Uterus (tissue), 4 donors: Measurements from ENCODE around the gene PPP1R3F. TPM values are rescaled to one million over a fixed set of nuclear protein-coding genes. Genes with fewer than 3 reads are reported as not detected.

Experiments
- DNase-seq, 2 donors: peaks; one replicate each; pipeline ENCODE4 v3.0.0-alpha.2; 2019 to 2020
- H3K27ac ChIP-seq, 2 donors: fragments of 200-600 bp; sonication (generic); 1 replicate in 1 of 2; 2 replicates in 1 of 2; pipeline ENCODE4 v1.5.1; 2016 to 2018
- H3K27me3 ChIP-seq, 2 donors: fragments of 200-600 bp; sonication (generic); one replicate each; pipeline ENCODE4 v1.5.1; 2018 to 2019; ENCODE audit warnings: control low read depth in 1 of 2
- H3K36me3 ChIP-seq, 2 donors: fragments of 200-600 bp; sonication (generic); one replicate each; pipeline ENCODE4 v1.5.1; 2019; ENCODE audit warnings: control low read depth in 1 of 2
- H3K4me1 ChIP-seq, 2 donors: fragments of 200-600 bp; sonication (generic); one replicate each; pipeline ENCODE4 v1.5.1; 2018 to 2019; ENCODE audit warnings: control low read depth in 1 of 2
- H3K4me3 ChIP-seq, 2 donors: fragments of 200-600 bp; sonication (generic); 1 replicate in 1 of 2; 2 replicates in 1 of 2; pipeline ENCODE4 v1.5.1; 2018 to 2019; ENCODE audit warnings: mild to moderate bottlenecking in 1 of 2
- H3K9me3 ChIP-seq, 2 donors: fragments of 200-600 bp; sonication (generic); one replicate each; pipeline ENCODE4 v1.5.1; 2019; ENCODE audit warnings: control low read depth in 1 of 2
- POLR2A ChIP-seq, 2 donors: fragments of 450-650 bp; IDR thresholded peaks; one replicate each; pipeline ENCODE4 v1.6.1; 2016; ENCODE audit warnings: antibody characterized with exemption in 2 of 2, mild to moderate bottlenecking in 1 of 2, moderate library complexity in 1 of 2
- intact Hi-C: fragments of 100-400 bp; cut with DNase I; formaldehyde crosslinking; loops from one replicate; pipeline ENCODE4 v1.15.1; 2023; ENCODE audit warnings: low total_unique reads
- total RNA-seq, 4 donors: library from RNA; depleted of rRNA in 3 of 4; stranded (reverse); fragments of >200 nt in 3 of 4; gene quantifications; one replicate each; pipeline versions ENCODE4 v1.1.0 to v1.2.4, GENCODE V29; 2014 to 2023
- TF ChIP-seq, protein P1 (sequence below), 4 experiments: fragments of 200-600 bp in 2 of 4; fragments of 450-650 bp in 2 of 4; sonication (generic) in 2 of 4; IDR thresholded peaks; one replicate each; pipeline ENCODE4 v1.5.1; 2016 to 2019; ENCODE audit warnings: antibody characterized with exemption in 4 of 4, mild to moderate bottlenecking in 2 of 4, moderate library complexity in 1 of 4
- donor health status: DM: yes; HTN: yes; CAD: no.

The PPP1R3F gene
- total RNA-seq, 4 donors from 2014 or later, result 3.3 to 16.5 (median 8.0) TPM

DNA sequence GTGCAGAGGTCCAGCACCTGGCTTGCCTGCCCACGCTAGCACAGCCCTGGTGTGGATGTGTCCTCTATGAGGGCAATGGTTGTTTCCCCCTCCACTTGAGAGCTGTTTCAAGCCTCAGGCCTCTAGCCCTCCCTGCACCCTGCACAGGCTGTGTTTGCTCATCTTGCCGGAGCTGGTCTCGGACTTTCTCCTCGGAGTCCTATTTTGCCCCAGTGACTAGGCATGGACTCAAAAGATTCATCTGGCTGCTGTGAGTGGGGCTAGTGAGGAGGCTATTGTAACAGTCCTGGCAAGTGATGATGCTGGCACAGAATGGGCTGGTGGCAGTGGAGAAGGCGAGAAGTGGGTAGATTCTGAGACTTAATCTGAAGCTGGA is 10.9 kb upstream of the PPP1R3F start:
- no peak for DNase-seq
- TF ChIP-seq, protein P1, sequence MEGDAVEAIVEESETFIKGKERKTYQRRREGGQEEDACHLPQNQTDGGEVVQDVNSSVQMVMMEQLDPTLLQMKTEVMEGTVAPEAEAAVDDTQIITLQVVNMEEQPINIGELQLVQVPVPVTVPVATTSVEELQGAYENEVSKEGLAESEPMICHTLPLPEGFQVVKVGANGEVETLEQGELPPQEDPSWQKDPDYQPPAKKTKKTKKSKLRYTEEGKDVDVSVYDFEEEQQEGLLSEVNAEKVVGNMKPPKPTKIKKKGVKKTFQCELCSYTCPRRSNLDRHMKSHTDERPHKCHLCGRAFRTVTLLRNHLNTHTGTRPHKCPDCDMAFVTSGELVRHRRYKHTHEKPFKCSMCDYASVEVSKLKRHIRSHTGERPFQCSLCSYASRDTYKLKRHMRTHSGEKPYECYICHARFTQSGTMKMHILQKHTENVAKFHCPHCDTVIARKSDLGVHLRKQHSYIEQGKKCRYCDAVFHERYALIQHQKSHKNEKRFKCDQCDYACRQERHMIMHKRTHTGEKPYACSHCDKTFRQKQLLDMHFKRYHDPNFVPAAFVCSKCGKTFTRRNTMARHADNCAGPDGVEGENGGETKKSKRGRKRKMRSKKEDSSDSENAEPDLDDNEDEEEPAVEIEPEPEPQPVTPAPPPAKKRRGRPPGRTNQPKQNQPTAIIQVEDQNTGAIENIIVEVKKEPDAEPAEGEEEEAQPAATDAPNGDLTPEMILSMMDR (IDR thresholded peaks at IDR 0.05), result no peak
- TF ChIP-seq POLR2A (IDR thresholded peaks at IDR 0.05), result no peak
- Histone ChIP-seq H3K4me3 (no peak overlapping the region), H3K36me3 (no peaks in the 10 kb centered on the region), H3K9me3 (no peaks in the 10 kb centered on the region), H3K4me1 (no peaks in the 10 kb centered on the region), H3K27me3 (no peaks in the 10 kb centered on the region), H3K27ac (no peak overlapping the region)
- intact Hi-C loops, result no loop called here

DNA sequence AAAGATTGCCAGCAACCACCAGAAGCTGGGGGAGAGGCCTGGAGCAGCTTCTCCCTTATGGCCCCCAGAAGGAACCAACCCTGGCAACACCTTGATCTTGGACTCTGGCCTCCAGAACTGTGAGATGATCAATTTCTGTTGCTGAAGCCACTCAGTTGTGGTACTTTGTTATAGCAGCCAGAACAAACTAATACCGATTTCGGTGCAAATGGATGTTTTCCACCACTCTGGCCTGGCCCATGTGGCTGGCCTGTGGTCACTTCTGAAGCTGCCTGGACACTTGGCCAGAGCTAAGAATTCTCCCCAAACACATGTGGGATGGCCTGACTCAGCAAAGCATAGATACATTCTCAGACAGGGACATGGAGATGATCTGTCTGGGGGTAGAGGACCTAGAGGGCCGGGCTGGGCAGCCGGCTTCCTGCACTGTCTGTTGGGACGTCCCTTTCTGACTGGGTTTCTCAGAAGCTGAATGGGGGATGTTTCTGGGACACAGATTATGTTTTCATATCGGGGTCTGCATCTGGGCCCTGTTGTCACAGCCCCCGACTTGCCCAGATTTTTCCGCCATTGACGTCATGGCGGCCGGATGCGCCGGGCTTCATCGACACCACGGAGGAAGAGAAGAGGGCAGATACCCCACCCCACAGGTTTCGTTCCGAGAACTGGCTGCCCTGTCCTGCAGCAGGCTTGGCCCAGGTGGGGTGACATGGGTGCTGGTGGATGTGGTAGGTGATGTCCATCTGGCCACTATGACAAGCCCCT is 9.2 kb upstream of the PPP1R3F start:
- Histone ChIP-seq H3K27ac (no peak overlapping the region), H3K9me3 (no peaks in the 10 kb centered on the region), H3K4me3 (no peak overlapping the region), H3K4me1 (no peaks in the 10 kb centered on the region), H3K36me3 (no peaks in the 10 kb centered on the region), H3K27me3 (no peaks in the 10 kb centered on the region)
- no peak for DNase-seq
- no peak for TF ChIP-seq POLR2A (IDR thresholded peaks at IDR 0.05)
- TF ChIP-seq, protein P1 (IDR thresholded peaks at IDR 0.05), result no peak
- intact Hi-C loops, result no loop called here

DNA sequence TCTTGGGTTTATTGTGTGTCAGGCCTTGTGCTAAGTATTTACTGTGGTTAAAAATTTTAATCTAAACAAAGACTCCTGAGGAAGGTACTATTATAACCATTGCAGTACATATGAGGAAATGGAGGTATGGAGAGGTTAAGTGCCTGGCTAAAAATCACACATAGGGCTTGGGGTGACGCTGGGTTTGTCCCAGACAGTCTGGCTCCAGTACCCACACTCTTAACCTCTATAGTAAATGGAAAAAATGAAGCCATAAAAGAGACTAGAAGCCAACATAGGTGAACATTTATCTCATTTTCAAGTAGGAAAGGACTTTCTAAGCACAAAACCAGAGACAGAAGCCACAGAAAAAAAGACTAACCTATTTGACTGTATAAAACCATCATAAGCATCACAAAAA is 7.0 kb upstream of the PPP1R3F start:
- Histone ChIP-seq H3K9me3 (no peaks in the 10 kb centered on the region), H3K27ac (no peak overlapping the region), H3K36me3 (no peaks in the 10 kb centered on the region), H3K27me3 (no peaks in the 10 kb centered on the region), H3K4me3 (no peak overlapping the region), H3K4me1 (no peaks in the 10 kb centered on the region)
- intact Hi-C loops, result no loop called here
- DNase-seq, result no peak
- TF ChIP-seq, protein P1 (IDR thresholded peaks at IDR 0.05), result no peak
- no peak for TF ChIP-seq POLR2A (IDR thresholded peaks at IDR 0.05)

DNA sequence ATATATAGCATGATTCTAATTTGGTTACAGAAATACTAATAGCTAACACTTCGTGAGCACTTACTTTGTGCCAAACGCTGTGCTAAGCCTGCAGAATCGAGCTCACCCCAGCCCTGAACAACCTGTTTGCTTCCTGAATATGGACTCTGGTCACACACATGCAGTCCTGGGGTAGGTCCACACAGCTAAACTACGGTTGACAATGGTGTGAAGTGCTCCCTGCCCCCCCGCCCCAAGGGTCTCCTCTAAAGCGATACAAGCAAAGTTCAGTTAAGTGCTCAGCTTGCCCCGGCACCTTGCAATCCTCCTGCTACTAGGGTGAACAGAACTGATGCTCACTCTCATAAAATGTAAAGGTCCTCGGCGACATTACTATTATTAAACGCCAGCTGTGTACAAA is 6.0 kb upstream of the PPP1R3F start:
- TF ChIP-seq POLR2A (IDR thresholded peaks at IDR 0.05), result no peak
- TF ChIP-seq, protein P1 (IDR thresholded peaks at IDR 0.05), result no peak
- no peaks in the 10 kb centered on the region for H3K36me3 ChIP-seq
- no peaks in the 10 kb centered on the region for H3K9me3 ChIP-seq
- H3K4me1 ChIP-seq, result no peaks in the 10 kb centered on the region
- intact Hi-C loops, result no loop called here
- H3K4me3 ChIP-seq, result no peak overlapping the region
- DNase-seq, result no peak
- no peaks in the 10 kb centered on the region for H3K27me3 ChIP-seq
- H3K27ac ChIP-seq, result no peak overlapping the region

DNA sequence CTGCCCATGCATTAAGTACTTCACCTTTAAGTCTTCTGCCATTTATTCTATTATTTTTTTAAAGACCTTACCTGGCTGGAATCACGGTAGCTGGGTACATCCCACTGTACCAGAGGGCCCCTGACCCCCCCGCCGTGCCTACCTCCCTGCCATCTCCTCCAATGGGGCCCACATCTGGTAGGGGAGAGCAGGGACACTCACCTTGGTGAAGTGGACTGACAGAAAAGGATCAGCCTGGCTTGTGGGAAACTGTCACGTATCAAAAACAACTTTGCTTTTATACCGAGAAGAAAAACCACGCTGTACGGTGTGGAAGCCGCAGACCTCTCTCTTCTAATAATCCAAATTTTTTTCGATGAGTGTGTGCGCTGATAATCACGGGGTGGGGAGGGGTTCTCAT is 5.1 kb upstream of the PPP1R3F start, which contains the start of gene FOXP3:
Gene FOXP3, minus strand, starts transcription at position 251 of the 400 bp plus-strand sequence. CDS start 6,205 bp downstream, outside the sequence.
- Histone ChIP-seq H3K27me3 (no peaks in the 10 kb centered on the region), H3K4me1 (no peaks in the 10 kb centered on the region), H3K27ac (no peak within 1 kb of the TSS), H3K36me3 (no peaks in the 10 kb centered on the region), H3K9me3 (no peaks in the 10 kb centered on the region), H3K4me3 (no peak within 1 kb of the TSS)
- no peak for DNase-seq
- TF ChIP-seq, protein P1 (IDR thresholded peaks at IDR 0.05), result no peak
- no peak for TF ChIP-seq POLR2A (IDR thresholded peaks at IDR 0.05)
- intact Hi-C loops, result no loop called here
